NCI-H2227 treated with DMSO at 0.1 percent for 48 hours (cell line): ENCODE data around the gene GMNC.
"Not testable (repeated sequence)": the region's sequence is repeated elsewhere in the genome, so short reads cannot be mapped to it uniquely, and the experiment has no call there.

Experiments used
- DNase-seq: peaks from one replicate; lab custom pipeline; 2025; lab: John Stamatoyannopoulos, UW

The GMNC gene, protein sequence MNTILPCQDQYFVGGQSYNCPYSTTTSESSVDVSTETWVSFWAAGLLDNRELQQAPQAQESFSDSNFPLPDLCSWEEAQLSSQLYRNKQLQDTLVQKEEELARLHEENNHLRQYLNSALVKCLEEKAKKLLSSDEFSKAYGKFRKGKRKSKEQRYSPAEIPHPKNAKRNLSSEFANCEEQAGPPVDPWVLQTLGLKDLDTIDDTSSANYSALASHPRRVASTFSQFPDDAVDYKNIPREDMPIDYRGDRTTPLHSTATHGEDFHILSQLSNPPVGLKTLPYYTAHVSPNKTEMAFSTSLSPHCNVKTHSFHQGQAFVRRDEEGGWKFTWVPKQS

GRCh38 chr3:190862209-190863118 lies at the start of gene GMNC:
Gene GMNC (minus strand): TSS chr3:190862694. CDS start chr3:190862615, 79 bp downstream.
- no peak for DNase-seq

GRCh38 chr3:190911382-190911781 lies 48.9 kb upstream of the GMNC start:
- no peak for DNase-seq

DNA sequence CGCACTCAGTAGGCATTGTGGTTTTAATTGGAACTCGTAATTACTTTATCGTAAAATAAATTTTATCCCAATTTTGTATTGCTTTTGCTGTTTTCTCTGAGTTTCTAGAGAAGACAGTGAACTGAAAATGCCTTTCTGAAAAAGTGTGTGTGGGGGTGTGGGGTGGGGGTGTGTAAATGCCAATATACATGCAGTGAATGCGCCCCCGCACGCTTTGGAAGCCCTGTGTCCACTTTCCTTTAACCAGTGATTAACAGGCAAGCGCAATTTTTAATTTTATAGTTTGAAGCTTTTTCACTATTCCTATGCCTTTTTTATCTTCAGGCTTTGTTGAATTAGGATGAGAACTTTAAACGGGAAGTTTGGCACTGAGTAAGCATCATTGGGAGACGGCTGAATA lies 47.4 kb upstream of the GMNC start:
- no peak for DNase-seq

GRCh38 chr3:190903156-190903555 lies 40.7 kb upstream of the GMNC start:
- DNase-seq = no peak

DNA sequence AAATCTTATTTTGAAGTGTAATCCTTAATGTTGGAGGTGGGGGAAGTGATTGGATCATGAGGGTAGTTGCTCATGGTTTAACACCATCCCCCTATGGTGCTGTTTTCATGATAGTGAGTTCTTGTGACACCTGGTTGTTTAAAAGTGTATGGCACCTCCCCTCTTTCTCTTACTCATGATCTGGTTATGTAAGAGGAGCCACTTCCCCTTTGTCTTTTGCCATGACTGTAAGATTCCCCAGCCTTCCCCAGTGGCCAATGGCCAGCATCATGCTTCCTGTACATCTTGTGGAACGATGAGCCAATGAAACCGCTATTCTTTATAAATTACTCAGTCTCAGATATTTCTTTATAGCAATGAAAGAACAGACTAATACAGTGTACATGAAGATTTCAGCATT lies 39.8 kb upstream of the GMNC start:
- DNase-seq = no peak

DNA sequence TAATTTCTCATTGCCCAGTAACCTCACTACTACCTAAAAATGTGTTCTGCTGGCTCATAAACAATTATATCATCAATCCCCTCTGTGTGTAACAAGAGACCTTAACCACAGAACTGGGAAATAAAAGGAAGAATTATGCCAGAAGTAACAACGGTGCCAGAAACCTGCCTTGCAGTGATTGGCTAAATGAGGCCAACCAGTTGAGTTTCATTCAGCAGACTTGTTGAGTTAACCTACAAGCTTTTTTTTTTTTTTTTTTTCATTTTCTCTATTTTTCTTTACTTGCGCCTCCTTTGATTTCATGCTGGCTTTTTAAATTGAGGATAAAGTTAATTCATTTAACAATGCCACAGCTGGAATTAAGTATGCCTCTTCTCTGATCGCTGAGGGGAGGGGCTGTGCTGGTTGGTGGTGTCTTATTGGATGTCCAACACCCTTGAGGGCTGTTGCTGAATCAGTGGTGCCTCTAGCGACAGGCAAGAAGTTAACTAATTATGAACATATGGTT lies 30.0 kb upstream of the GMNC start:
- DNase-seq = no peak

DNA sequence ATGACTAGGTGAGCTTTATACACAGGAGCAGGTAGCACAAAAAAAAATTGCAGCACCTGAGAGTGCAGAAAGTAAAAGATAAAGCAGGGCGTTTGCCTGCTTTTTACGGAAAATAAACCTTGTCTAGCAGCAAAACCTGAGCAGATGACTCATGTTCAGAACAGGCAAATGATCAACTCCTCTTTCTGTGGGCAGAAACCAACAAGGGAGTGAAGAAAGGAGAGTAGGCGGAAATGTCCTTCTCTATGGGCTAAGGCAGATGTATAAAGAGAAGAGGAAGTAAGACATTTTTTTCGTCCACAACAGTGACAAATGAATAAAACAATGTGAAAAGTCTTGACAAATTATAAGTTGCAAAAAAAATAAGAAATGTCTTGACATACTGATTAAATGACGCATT lies 24.5 kb upstream of the GMNC start:
- DNase-seq = no peak

- no peak for DNase-seq
Observed at GRCh38 chr3:190883973-190884832, 21.7 kb upstream of the GMNC start.

DNA sequence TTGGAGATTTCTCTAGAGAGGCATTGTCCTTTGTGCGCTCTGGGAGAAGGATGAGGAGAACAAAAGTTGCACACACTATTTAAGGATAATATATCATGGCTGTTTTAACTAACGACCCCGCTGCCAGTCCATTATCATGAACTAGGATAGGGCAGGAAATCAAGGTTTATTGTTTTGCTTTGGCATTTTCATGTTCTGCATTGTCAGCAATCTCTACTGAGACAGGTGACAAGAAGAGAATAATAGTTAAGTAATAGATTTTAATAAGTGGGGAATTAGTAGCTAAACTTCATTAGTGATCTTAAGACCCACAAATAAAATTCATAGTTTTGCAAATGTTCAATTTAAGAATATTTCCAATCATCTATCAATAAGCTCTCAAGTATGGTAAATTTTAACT lies 20.6 kb upstream of the GMNC start:
- DNase-seq = no peak

- DNase-seq = no peak
Observed at GRCh38 chr3:190877925-190878324, 15.4 kb upstream of the GMNC start.

- DNase-seq = not testable (repeated sequence)
Observed at GRCh38 chr3:190876433-190876832, 13.9 kb upstream of the GMNC start.

- DNase-seq = not testable (repeated sequence)
Observed at GRCh38 chr3:190875061-190875460, 12.6 kb upstream of the GMNC start.

GRCh38 chr3:190870127-190870526 lies 7.6 kb upstream of the GMNC start:
- DNase-seq = no peak

GRCh38 chr3:190867071-190867470 lies 4.6 kb upstream of the GMNC start:
- DNase-seq = no peak

DNA sequence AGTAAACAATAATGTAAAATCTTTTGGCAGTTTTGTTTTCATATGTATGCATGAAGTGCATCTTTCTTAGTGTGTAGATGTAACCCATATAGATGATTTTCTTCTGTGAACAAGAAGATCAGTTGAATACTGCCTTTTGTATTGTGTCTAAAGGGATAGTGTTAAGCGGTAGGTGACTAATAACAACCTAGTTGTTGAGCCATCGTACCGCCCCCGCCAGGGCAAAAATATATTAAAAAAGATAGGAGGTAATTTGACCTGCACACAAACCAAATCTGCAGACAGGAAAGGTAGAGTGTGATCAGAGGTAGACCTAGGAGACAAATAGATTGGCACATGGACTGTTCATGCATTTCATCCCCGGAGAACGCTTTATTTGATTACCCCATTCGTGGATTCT lies 3.3 kb upstream of the GMNC start:
- no peak for DNase-seq

GRCh38 chr3:190865419-190865818 lies 2.9 kb upstream of the GMNC start:
- DNase-seq = no peak

GRCh38 chr3:190864002-190864401 lies 1.5 kb upstream of the GMNC start:
- no peak for DNase-seq

GRCh38 chr3:190863119-190863465 lies 598 bp upstream of the GMNC start:
- DNase-seq = no peak

- no peak for DNase-seq
Observed at GRCh38 chr3:190860521-190860920, 2.0 kb downstream of the GMNC start.

DNA sequence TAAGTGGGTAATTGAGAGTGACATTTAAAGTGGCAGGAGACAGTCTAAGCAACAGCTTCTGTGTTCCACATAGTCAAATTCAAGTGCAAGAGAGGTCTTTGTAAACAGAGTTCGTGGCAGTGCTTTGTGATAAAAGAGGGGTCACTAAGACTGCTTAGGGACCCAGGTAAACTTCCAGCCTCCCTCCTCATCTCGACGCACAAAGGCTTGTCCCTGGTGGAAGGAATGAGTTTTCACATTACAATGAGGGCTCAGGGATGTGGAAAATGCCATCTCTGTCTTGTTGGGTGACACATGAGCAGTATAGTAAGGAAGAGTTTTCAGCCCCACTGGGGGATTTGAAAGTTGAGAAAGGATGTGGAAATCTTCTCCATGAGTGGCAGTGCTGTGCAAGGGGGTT lies 7.3 kb downstream of the GMNC start:
- DNase-seq = no peak

- no peak for DNase-seq
Observed at GRCh38 chr3:190854062-190854461, 8.4 kb downstream of the GMNC start.

GRCh38 chr3:190853464-190853863 lies 9.0 kb downstream of the GMNC start:
- DNase-seq = no peak
